ENCODE measurements around the gene CFTR.
A peak's percentile ranks its signal among the peaks of the same experiment; 100 is the strongest.
"Not testable (repeated sequence)": the region's sequence is repeated elsewhere in the genome, so short reads cannot be mapped to it uniquely, and the experiment has no call there.

The CFTR gene

GRCh38 chr7:117479225-117480054, at the start of gene CFTR:
CFTR (plus strand) TSS chr7:117480025; CDS start chr7:117480095, 70 bp downstream.
- H3K27me3 ChIP-seq (ENCODE audit: control insufficient read depth, insufficient read depth, low read length) = peaks cover 43% of the 10 kb centered on the region
- H3K9ac ChIP-seq (ENCODE audit: low read length) = peak within 1 kb of the TSS; percentile 44
- H3K4me3 ChIP-seq (ENCODE audit: low read length) = peak within 1 kb of the TSS; percentile 83

GRCh38 chr7:117435475-117436043, 44.3 kb upstream of the CFTR start:
- Histone ChIP-seq H3K9me3 (ENCODE audit: control insufficient read depth, low read depth, low read length) (no peaks in the 10 kb centered on the region), H3K27ac (ENCODE audit: low read length) (no peak overlapping the region), H3K9ac (ENCODE audit: low read length) (no peak overlapping the region), H3K4me1 (ENCODE audit: control insufficient read depth, low read depth, low read length) (no peaks in the 10 kb centered on the region), H3K4me3 (ENCODE audit: low read length) (no peak overlapping the region), H3K36me3 (ENCODE audit: control insufficient read depth, low read depth, low read length) (no peaks in the 10 kb centered on the region), H3K27me3 (ENCODE audit: control insufficient read depth, insufficient read depth, low read length) (no peaks in the 10 kb centered on the region)

More at GRCh38 chr7:117479225-117480054, at the start of gene CFTR:
- Histone ChIP-seq H3K9me3 (ENCODE audit: control insufficient read depth, low read depth, low read length) (no peaks in the 10 kb centered on the region), H3K27ac (ENCODE audit: low read length) (no peak within 1 kb of the TSS), H3K4me1 (ENCODE audit: control insufficient read depth, low read depth, low read length) (no peaks in the 10 kb centered on the region), H3K36me3 (ENCODE audit: control insufficient read depth, low read depth, low read length) (no peaks in the 10 kb centered on the region)

- no peaks in the 10 kb centered on the region for H3K36me3 ChIP-seq (ENCODE audit: control insufficient read depth, low read depth, low read length)
- no peak overlapping the region for H3K4me3 ChIP-seq (ENCODE audit: low read length)
- H3K27me3 ChIP-seq (ENCODE audit: control insufficient read depth, insufficient read depth, low read length) = no peaks in the 10 kb centered on the region
- no peaks in the 10 kb centered on the region for H3K4me1 ChIP-seq (ENCODE audit: control insufficient read depth, low read depth, low read length)
- no peak overlapping the region for H3K9ac ChIP-seq (ENCODE audit: low read length)
- H3K27ac ChIP-seq (ENCODE audit: low read length) = no peak overlapping the region
- H3K9me3 ChIP-seq (ENCODE audit: control insufficient read depth, low read depth, low read length) = no peaks in the 10 kb centered on the region
These were observed 35.2 kb upstream of the CFTR start for GRCh38 chr7:117444646-117445045.

- H3K4me3 ChIP-seq (ENCODE audit: low read length) = no peak overlapping the region
- H3K9ac ChIP-seq (ENCODE audit: low read length) = no peak overlapping the region
- no peaks in the 10 kb centered on the region for H3K4me1 ChIP-seq (ENCODE audit: control insufficient read depth, low read depth, low read length)
These were observed 34.6 kb upstream of the CFTR start for GRCh38 chr7:117445206-117445605.

GRCh38 chr7:117446220-117446815, 33.5 kb upstream of the CFTR start:
- no peak overlapping the region for H3K9ac ChIP-seq (ENCODE audit: low read length)
- no peak overlapping the region for H3K4me3 ChIP-seq (ENCODE audit: low read length)
- H3K4me1 ChIP-seq (ENCODE audit: control insufficient read depth, low read depth, low read length) = no peaks in the 10 kb centered on the region
- H3K27ac ChIP-seq (ENCODE audit: low read length) = no peak overlapping the region
- no peaks in the 10 kb centered on the region for H3K27me3 ChIP-seq (ENCODE audit: control insufficient read depth, insufficient read depth, low read length)
- H3K36me3 ChIP-seq (ENCODE audit: control insufficient read depth, low read depth, low read length) = no peaks in the 10 kb centered on the region
- H3K9me3 ChIP-seq (ENCODE audit: control insufficient read depth, low read depth, low read length) = no peaks in the 10 kb centered on the region

More at GRCh38 chr7:117445206-117445605, 34.6 kb upstream of the CFTR start:
- Histone ChIP-seq H3K27ac (ENCODE audit: low read length) (no peak overlapping the region), H3K27me3 (ENCODE audit: control insufficient read depth, insufficient read depth, low read length) (no peaks in the 10 kb centered on the region), H3K36me3 (ENCODE audit: control insufficient read depth, low read depth, low read length) (no peaks in the 10 kb centered on the region), H3K9me3 (ENCODE audit: control insufficient read depth, low read depth, low read length) (no peaks in the 10 kb centered on the region)

- no peaks in the 10 kb centered on the region for H3K27me3 ChIP-seq (ENCODE audit: control insufficient read depth, insufficient read depth, low read length)
- H3K9ac ChIP-seq (ENCODE audit: low read length) = no peak overlapping the region
- H3K9me3 ChIP-seq (ENCODE audit: control insufficient read depth, low read depth, low read length) = no peaks in the 10 kb centered on the region
- no peak overlapping the region for H3K27ac ChIP-seq (ENCODE audit: low read length)
- no peaks in the 10 kb centered on the region for H3K4me1 ChIP-seq (ENCODE audit: control insufficient read depth, low read depth, low read length)
- H3K4me3 ChIP-seq (ENCODE audit: low read length) = no peak overlapping the region
- H3K36me3 ChIP-seq (ENCODE audit: control insufficient read depth, low read depth, low read length) = no peaks in the 10 kb centered on the region
These were observed 31.2 kb upstream of the CFTR start for GRCh38 chr7:117448655-117449054.

- no peak overlapping the region for H3K9ac ChIP-seq (ENCODE audit: low read length)
- H3K4me1 ChIP-seq (ENCODE audit: control insufficient read depth, low read depth, low read length) = no peaks in the 10 kb centered on the region
- H3K27ac ChIP-seq (ENCODE audit: low read length) = no peak overlapping the region
- H3K4me3 ChIP-seq (ENCODE audit: low read length) = no peak overlapping the region
- H3K27me3 ChIP-seq (ENCODE audit: control insufficient read depth, insufficient read depth, low read length) = no peaks in the 10 kb centered on the region
- H3K9me3 ChIP-seq (ENCODE audit: control insufficient read depth, low read depth, low read length) = no peaks in the 10 kb centered on the region
- H3K36me3 ChIP-seq (ENCODE audit: control insufficient read depth, low read depth, low read length) = no peaks in the 10 kb centered on the region
These were observed 20.7 kb upstream of the CFTR start for GRCh38 chr7:117458977-117459583.

GRCh38 chr7:117459735-117460134, 20.1 kb upstream of the CFTR start:
- Histone ChIP-seq H3K27ac (ENCODE audit: low read length) (no peak overlapping the region), H3K9me3 (ENCODE audit: control insufficient read depth, low read depth, low read length) (no peaks in the 10 kb centered on the region)

GRCh38 chr7:117460815-117461214, 19.0 kb upstream of the CFTR start:
- H3K36me3 ChIP-seq (ENCODE audit: control insufficient read depth, low read depth, low read length); H3K4me1 ChIP-seq (ENCODE audit: control insufficient read depth, low read depth, low read length); H3K9ac ChIP-seq (ENCODE audit: low read length); H3K4me3 ChIP-seq (ENCODE audit: low read length); H3K27ac ChIP-seq (ENCODE audit: low read length); H3K9me3 ChIP-seq (ENCODE audit: control insufficient read depth, low read depth, low read length); H3K27me3 ChIP-seq (ENCODE audit: control insufficient read depth, insufficient read depth, low read length): not testable (repeated sequence)

More at GRCh38 chr7:117459735-117460134, 20.1 kb upstream of the CFTR start:
- Histone ChIP-seq H3K27me3 (ENCODE audit: control insufficient read depth, insufficient read depth, low read length) (no peaks in the 10 kb centered on the region), H3K4me1 (ENCODE audit: control insufficient read depth, low read depth, low read length) (no peaks in the 10 kb centered on the region), H3K4me3 (ENCODE audit: low read length) (no peak overlapping the region), H3K36me3 (ENCODE audit: control insufficient read depth, low read depth, low read length) (no peaks in the 10 kb centered on the region), H3K9ac (ENCODE audit: low read length) (no peak overlapping the region)

- no peaks in the 10 kb centered on the region for H3K9me3 ChIP-seq (ENCODE audit: control insufficient read depth, low read depth, low read length)
- no peaks in the 10 kb centered on the region for H3K4me1 ChIP-seq (ENCODE audit: control insufficient read depth, low read depth, low read length)
- no peak overlapping the region for H3K9ac ChIP-seq (ENCODE audit: low read length)
- H3K36me3 ChIP-seq (ENCODE audit: control insufficient read depth, low read depth, low read length) = no peaks in the 10 kb centered on the region
- no peak overlapping the region for H3K4me3 ChIP-seq (ENCODE audit: low read length)
- H3K27ac ChIP-seq (ENCODE audit: low read length) = no peak overlapping the region
- H3K27me3 ChIP-seq (ENCODE audit: control insufficient read depth, insufficient read depth, low read length) = no peaks in the 10 kb centered on the region
These were observed 11.7 kb upstream of the CFTR start for GRCh38 chr7:117468174-117468573.

GRCh38 chr7:117470777-117471176, 9.0 kb upstream of the CFTR start:
- Histone ChIP-seq H3K9ac (ENCODE audit: low read length) (no peak overlapping the region), H3K27ac (ENCODE audit: low read length) (no peak overlapping the region), H3K9me3 (ENCODE audit: control insufficient read depth, low read depth, low read length) (no peaks in the 10 kb centered on the region), H3K4me1 (ENCODE audit: control insufficient read depth, low read depth, low read length) (no peaks in the 10 kb centered on the region), H3K27me3 (ENCODE audit: control insufficient read depth, insufficient read depth, low read length) (no peaks in the 10 kb centered on the region), H3K36me3 (ENCODE audit: control insufficient read depth, low read depth, low read length) (no peaks in the 10 kb centered on the region), H3K4me3 (ENCODE audit: low read length) (no peak overlapping the region)

Measured in iPS-18a (cell line).